ENCODE measurements around the gene GABRG3. TPM values are rescaled to one million over a fixed set of nuclear protein-coding genes. Genes with fewer than 3 reads are reported as not detected.

GABRG3 gene
- total and polyA plus RNA-seq, 2 experiments from 2014 or later, result 0.15 to 0.43 TPM

- Histone ChIP-seq H3K36me3 (replicated peaks; ENCODE audit: insufficient read depth, low read depth) (no peaks in the 10 kb centered on the region), H4K20me1 (ENCODE audit: insufficient read depth, poor library complexity, severe bottlenecking) (no peaks in the 10 kb centered on the region), H3K27me3 (no peaks in the 10 kb centered on the region), H3K4me3 (no peak overlapping the region), H3K9me2 (replicated peaks; ENCODE audit: insufficient read depth) (no peaks in the 10 kb centered on the region), H3K4me2 (no peak overlapping the region), H3K9me3 (ENCODE audit: low read depth) (no peaks in the 10 kb centered on the region), H2AFZ (no peak overlapping the region), H3K79me2 (no peaks in the 10 kb centered on the region), H3K4me1 (ENCODE audit: insufficient read depth) (no peaks in the 10 kb centered on the region), H3K27ac (no peak overlapping the region)
- 33% methylated on average over 4 of the region's 4 CpGs for WGBS (ENCODE audit: low lambda C conversion rate, missing lambda C conversion rate)
- TF ChIP-seq EZH2phosphoT487 (IDR thresholded peaks at IDR 0.05; ENCODE audit: low read depth, severe bottlenecking, unreplicated experiment) (no peak), EZH2 (IDR thresholded peaks at IDR 0.05; ENCODE audit: borderline replicate concordance) (no peak)
- TF ChIP-seq, protein P1, sequence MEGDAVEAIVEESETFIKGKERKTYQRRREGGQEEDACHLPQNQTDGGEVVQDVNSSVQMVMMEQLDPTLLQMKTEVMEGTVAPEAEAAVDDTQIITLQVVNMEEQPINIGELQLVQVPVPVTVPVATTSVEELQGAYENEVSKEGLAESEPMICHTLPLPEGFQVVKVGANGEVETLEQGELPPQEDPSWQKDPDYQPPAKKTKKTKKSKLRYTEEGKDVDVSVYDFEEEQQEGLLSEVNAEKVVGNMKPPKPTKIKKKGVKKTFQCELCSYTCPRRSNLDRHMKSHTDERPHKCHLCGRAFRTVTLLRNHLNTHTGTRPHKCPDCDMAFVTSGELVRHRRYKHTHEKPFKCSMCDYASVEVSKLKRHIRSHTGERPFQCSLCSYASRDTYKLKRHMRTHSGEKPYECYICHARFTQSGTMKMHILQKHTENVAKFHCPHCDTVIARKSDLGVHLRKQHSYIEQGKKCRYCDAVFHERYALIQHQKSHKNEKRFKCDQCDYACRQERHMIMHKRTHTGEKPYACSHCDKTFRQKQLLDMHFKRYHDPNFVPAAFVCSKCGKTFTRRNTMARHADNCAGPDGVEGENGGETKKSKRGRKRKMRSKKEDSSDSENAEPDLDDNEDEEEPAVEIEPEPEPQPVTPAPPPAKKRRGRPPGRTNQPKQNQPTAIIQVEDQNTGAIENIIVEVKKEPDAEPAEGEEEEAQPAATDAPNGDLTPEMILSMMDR (IDR thresholded peaks at IDR 0.05; ENCODE audit: poor library complexity), result no peak
- DNase-seq (ENCODE audit: low spot score), result no peak
Measured at GRCh38 chr15:27235161-27235560, 264.2 kb downstream of the GABRG3 start.

DNA sequence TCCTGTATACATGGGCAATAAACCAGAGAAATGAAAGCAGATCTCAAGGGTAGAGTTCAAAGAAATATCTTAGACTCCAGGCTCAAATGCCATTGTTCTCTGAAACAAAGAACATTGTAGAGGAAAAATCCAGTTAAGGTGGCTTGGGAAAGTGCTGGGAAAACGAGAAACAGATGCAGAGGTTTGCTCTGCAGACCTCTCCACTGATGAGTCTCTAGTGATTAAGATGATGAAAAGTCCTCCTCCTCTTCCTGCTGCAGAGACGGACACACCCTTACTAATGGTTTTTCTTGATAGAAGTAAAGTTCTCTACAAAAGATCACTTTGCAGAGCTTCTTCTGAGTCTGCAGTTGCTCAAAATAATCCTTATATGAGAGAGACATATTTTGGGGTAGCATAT, 264.7 kb downstream of the GABRG3 start:
- no peak overlapping the region for H2AFZ ChIP-seq
- H4K20me1 ChIP-seq (ENCODE audit: insufficient read depth, poor library complexity, severe bottlenecking), result no peaks in the 10 kb centered on the region
- H3K79me2 ChIP-seq, result no peaks in the 10 kb centered on the region
- H3K9me2 ChIP-seq (replicated peaks; ENCODE audit: insufficient read depth), result no peaks in the 10 kb centered on the region
- TF ChIP-seq, protein P1 (IDR thresholded peaks at IDR 0.05; ENCODE audit: poor library complexity), result no peak
- TF ChIP-seq EZH2phosphoT487 (IDR thresholded peaks at IDR 0.05; ENCODE audit: low read depth, severe bottlenecking, unreplicated experiment) (no peak), EZH2 (IDR thresholded peaks at IDR 0.05; ENCODE audit: borderline replicate concordance) (no peak)
- no peaks in the 10 kb centered on the region for H3K9me3 ChIP-seq (ENCODE audit: low read depth)
- no peak for DNase-seq (ENCODE audit: low spot score)
- WGBS (ENCODE audit: low lambda C conversion rate, missing lambda C conversion rate), result 8% methylated on average over 2 of the region's 2 CpGs
- no peak overlapping the region for H3K4me3 ChIP-seq
- H3K36me3 ChIP-seq (replicated peaks; ENCODE audit: insufficient read depth, low read depth), result no peaks in the 10 kb centered on the region
- H3K27me3 ChIP-seq, result no peaks in the 10 kb centered on the region
- H3K4me2 ChIP-seq, result no peak overlapping the region
- H3K4me1 ChIP-seq (ENCODE audit: insufficient read depth), result no peaks in the 10 kb centered on the region
- no peak overlapping the region for H3K27ac ChIP-seq

GRCh38 chr15:27237319-27237939, 266.4 kb downstream of the GABRG3 start:
- Histone ChIP-seq H3K9me2 (replicated peaks; ENCODE audit: insufficient read depth) (no peaks in the 10 kb centered on the region), H3K9me3 (ENCODE audit: low read depth) (no peaks in the 10 kb centered on the region), H3K36me3 (replicated peaks; ENCODE audit: insufficient read depth, low read depth) (no peaks in the 10 kb centered on the region), H3K4me2 (no peak overlapping the region), H3K4me3 (no peak overlapping the region), H3K4me1 (ENCODE audit: insufficient read depth) (no peaks in the 10 kb centered on the region), H3K27ac (no peak overlapping the region), H3K27me3 (no peaks in the 10 kb centered on the region), H4K20me1 (ENCODE audit: insufficient read depth, poor library complexity, severe bottlenecking) (no peaks in the 10 kb centered on the region), H2AFZ (no peak overlapping the region), H3K79me2 (no peaks in the 10 kb centered on the region)
- TF ChIP-seq EZH2phosphoT487 (IDR thresholded peaks at IDR 0.05; ENCODE audit: low read depth, severe bottlenecking, unreplicated experiment), result no peak
- TF ChIP-seq EZH2 (IDR thresholded peaks at IDR 0.05; ENCODE audit: borderline replicate concordance), result no peak
- TF ChIP-seq, protein P1 (IDR thresholded peaks at IDR 0.05; ENCODE audit: poor library complexity), result no peak
- 85% methylated on average over 7 of the region's 7 CpGs for WGBS (ENCODE audit: low lambda C conversion rate, missing lambda C conversion rate)
- DNase-seq (ENCODE audit: low spot score), result no peak
